HL-60 (cell line): ENCODE data around the gene SKAP2.
A peak's percentile ranks its signal among the peaks of the same experiment; 100 is the strongest.

Source experiments
- DNase-seq, 2 experiments: peaks; one replicate each; pipeline ENCODE4 v3.0.0-alpha.2; 2010 to 2020; ENCODE audit warnings: low read depth in 1 of 2, low spot score in 1 of 2
- H3K27ac ChIP-seq: fragments of 250-450 bp; sonication (Bioruptor Pico); replicated peaks from 2 replicates; pipeline ENCODE4 v1.5.1; 2020; ENCODE audit warnings: mild to moderate bottlenecking, moderate library complexity
- H3K27me3 ChIP-seq: fragments of 250-450 bp; sonication (Bioruptor Pico); 2 replicates; pipeline ENCODE4 v1.5.1; 2021; ENCODE audit warnings: mild to moderate bottlenecking, moderate library complexity; ENCODE audit not compliant: insufficient read depth, poor library complexity, severe bottlenecking
- H3K4me3 ChIP-seq: replicated peaks from 2 replicates; pipeline ENCODE4 v1.5.1; 2011; ENCODE audit warnings: mild to moderate bottlenecking, control low read depth, low read length; ENCODE audit not compliant: insufficient read depth
- GABPA ChIP-seq: IDR thresholded peaks from 2 replicates; pipeline ENCODE4 v1.6.1; 2012; ENCODE audit warnings: low read depth
- POLR2AphosphoS5 ChIP-seq: IDR thresholded peaks from 2 replicates; pipeline ENCODE4 v1.6.1; 2012; ENCODE audit warnings: low read depth
- SPI1 ChIP-seq: IDR thresholded peaks from 2 replicates; pipeline ENCODE4 v1.6.1; 2012; ENCODE audit warnings: low read depth, mild to moderate bottlenecking, borderline replicate concordance
- TF ChIP-seq, protein P1 (sequence below): IDR thresholded peaks from one replicate; pipeline ENCODE4 v1.5.1; 2011; ENCODE audit warnings: low read length, control low read depth, inconsistent platforms; ENCODE audit not compliant: insufficient read depth
- TF ChIP-seq, protein P2 (sequence below): IDR thresholded peaks from 2 replicates; pipeline ENCODE4 v1.6.1; 2012; ENCODE audit warnings: low read depth; ENCODE audit not compliant: insufficient replicate concordance

Gene SKAP2

DNA sequence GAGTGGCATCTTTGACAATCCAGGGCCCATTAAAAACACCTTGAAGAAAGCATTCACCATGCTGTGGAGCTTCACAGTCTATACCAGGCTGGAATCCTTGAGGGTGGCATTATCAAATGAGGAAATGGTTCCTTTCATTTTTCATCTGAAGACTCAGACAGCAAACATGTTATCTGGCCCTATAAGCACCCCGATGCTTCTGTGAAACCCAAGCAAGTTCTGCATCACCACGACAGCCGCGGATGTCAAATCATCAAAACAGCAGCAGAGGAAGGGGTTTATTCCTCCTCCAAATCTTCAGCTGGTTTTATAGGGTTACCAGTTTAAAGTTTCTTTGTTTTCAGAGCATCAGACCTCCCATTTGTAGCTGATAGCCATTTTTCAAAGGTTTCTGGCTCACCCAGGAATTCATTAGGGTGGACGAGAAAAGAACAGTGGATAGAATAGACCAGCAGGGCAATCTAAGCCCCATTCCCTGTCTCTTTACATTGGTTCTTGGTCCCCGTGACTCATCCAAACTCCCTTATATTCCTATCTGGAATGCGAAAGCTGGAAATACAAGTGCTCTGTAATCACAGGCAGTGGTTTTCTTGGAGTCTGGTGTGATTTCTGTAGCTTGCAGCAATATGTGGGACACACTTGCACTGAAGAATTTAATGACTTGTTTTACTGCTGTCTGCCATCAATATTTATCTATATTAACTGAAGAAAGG, 217.9 kb downstream of the SKAP2 start:
- Histone ChIP-seq H3K27me3 (no peaks in the 10 kb centered on the region), H3K4me3 (no peak overlapping the region), H3K27ac (no peak overlapping the region)
- TF ChIP-seq, protein P1, sequence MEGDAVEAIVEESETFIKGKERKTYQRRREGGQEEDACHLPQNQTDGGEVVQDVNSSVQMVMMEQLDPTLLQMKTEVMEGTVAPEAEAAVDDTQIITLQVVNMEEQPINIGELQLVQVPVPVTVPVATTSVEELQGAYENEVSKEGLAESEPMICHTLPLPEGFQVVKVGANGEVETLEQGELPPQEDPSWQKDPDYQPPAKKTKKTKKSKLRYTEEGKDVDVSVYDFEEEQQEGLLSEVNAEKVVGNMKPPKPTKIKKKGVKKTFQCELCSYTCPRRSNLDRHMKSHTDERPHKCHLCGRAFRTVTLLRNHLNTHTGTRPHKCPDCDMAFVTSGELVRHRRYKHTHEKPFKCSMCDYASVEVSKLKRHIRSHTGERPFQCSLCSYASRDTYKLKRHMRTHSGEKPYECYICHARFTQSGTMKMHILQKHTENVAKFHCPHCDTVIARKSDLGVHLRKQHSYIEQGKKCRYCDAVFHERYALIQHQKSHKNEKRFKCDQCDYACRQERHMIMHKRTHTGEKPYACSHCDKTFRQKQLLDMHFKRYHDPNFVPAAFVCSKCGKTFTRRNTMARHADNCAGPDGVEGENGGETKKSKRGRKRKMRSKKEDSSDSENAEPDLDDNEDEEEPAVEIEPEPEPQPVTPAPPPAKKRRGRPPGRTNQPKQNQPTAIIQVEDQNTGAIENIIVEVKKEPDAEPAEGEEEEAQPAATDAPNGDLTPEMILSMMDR, result no peak
- TF ChIP-seq, protein P2, sequence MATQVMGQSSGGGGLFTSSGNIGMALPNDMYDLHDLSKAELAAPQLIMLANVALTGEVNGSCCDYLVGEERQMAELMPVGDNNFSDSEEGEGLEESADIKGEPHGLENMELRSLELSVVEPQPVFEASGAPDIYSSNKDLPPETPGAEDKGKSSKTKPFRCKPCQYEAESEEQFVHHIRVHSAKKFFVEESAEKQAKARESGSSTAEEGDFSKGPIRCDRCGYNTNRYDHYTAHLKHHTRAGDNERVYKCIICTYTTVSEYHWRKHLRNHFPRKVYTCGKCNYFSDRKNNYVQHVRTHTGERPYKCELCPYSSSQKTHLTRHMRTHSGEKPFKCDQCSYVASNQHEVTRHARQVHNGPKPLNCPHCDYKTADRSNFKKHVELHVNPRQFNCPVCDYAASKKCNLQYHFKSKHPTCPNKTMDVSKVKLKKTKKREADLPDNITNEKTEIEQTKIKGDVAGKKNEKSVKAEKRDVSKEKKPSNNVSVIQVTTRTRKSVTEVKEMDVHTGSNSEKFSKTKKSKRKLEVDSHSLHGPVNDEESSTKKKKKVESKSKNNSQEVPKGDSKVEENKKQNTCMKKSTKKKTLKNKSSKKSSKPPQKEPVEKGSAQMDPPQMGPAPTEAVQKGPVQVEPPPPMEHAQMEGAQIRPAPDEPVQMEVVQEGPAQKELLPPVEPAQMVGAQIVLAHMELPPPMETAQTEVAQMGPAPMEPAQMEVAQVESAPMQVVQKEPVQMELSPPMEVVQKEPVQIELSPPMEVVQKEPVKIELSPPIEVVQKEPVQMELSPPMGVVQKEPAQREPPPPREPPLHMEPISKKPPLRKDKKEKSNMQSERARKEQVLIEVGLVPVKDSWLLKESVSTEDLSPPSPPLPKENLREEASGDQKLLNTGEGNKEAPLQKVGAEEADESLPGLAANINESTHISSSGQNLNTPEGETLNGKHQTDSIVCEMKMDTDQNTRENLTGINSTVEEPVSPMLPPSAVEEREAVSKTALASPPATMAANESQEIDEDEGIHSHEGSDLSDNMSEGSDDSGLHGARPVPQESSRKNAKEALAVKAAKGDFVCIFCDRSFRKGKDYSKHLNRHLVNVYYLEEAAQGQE, result no peak
- TF ChIP-seq GABPA (no peak), POLR2AphosphoS5 (no peak), SPI1 (no peak)
- no peak for DNase-seq

DNA sequence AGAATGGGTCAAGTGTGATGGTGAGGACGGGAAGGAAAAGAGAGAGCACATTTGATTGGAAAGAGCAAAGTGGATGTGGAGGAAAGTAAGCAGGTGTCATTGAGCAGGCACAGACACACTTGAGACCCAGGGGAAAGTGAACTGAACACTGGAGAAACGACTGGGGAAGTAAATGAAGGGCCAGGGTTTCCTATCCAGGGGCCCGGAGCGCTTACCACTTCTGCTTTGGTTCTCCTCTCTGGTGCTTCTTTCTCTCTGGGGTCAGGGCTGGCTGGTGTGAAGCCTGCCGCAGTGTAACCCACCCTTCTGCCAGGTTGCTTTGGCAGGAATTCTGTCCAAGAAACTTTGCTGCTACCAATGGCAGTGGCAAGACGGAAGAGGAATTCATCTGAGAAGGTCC, 219.3 kb downstream of the SKAP2 start:
- Histone ChIP-seq H3K4me3 (no peak overlapping the region), H3K27me3 (no peaks in the 10 kb centered on the region), H3K27ac (no peak overlapping the region)
- peak in 1 of 2 experiments; percentile 60 for DNase-seq
- TF ChIP-seq, protein P2, result no peak
- peak; percentile 73; the same call in 1 of the 2 replicates for TF ChIP-seq SPI1

DNA sequence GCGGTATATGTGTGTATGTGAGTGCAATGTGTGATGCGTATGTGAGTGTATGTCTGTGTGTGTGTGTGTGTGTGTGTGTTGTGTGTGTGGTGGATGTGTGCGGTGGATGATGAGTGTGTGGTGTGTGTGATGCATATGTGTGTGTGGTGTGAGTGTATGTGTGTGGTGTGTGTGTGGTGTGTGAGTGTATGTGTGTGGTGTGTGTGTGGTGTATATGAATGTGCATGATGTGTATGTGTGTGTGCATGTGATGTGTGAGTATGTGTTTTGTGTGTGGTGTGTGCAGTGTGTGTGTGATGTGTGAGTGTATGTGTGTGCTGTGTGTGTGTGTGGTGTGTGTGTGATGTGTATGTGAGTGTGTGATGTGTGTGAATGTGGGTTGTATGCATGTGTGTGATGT, 222.0 kb downstream of the SKAP2 start:
- no peak overlapping the region for H3K4me3 ChIP-seq
- no peaks in the 10 kb centered on the region for H3K27me3 ChIP-seq
- DNase-seq, result no peak
- no peak overlapping the region for H3K27ac ChIP-seq
- TF ChIP-seq, protein P1, result no peak
- TF ChIP-seq POLR2AphosphoS5 (no peak), SPI1 (no peak), GABPA (no peak)
- TF ChIP-seq, protein P2, result no peak
